GM19351 (cell line): Measurements from ENCODE around the gene AGBL5.

Source experiments
- ATAC-seq: cut with Tn5 transposase; IDR thresholded peaks from one replicate; pipeline ENCODE4 v1.9.1; 2021; ENCODE audit warnings: mild to moderate bottlenecking, moderate library complexity; ENCODE audit not compliant: unreplicated experiment

Gene AGBL5

GRCh38 chr2:27021253-27022049 is 30.0 kb upstream of the AGBL5 start:
- ATAC-seq = no peak

- ATAC-seq = no peak
These were observed 27.7 kb upstream of the AGBL5 start for GRCh38 chr2:27023740-27024139.

GRCh38 chr2:27024188-27024587 is 27.3 kb upstream of the AGBL5 start:
- ATAC-seq = no peak

- ATAC-seq = no peak
These were observed 26.7 kb upstream of the AGBL5 start for GRCh38 chr2:27024812-27025211.

DNA sequence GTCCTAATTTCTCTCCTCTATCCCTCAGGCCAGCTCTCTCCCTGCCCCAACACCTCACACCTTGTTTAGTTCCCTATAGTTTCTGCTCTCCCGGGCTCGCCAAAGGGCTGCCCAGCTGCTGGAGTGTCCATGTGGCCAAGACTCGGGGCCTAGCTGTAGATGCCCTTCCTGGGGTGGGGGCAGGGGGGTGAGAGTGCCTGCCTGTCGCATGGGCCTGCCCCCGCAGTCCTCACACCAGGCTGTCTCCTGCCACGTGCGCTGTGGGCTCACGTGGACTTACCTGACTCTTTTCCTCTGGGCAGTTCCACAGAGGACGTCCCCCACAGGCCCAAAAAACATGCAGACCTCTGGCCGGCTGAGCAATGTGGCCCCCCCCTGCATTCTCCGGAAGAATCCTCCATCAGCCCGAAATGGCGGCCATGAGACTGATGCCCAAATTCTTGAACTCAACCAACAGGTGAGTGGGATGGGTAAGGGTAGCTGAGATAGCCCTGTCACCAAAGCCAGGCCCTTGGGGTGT is 26.1 kb upstream of the AGBL5 start:
- ATAC-seq = no peak

DNA sequence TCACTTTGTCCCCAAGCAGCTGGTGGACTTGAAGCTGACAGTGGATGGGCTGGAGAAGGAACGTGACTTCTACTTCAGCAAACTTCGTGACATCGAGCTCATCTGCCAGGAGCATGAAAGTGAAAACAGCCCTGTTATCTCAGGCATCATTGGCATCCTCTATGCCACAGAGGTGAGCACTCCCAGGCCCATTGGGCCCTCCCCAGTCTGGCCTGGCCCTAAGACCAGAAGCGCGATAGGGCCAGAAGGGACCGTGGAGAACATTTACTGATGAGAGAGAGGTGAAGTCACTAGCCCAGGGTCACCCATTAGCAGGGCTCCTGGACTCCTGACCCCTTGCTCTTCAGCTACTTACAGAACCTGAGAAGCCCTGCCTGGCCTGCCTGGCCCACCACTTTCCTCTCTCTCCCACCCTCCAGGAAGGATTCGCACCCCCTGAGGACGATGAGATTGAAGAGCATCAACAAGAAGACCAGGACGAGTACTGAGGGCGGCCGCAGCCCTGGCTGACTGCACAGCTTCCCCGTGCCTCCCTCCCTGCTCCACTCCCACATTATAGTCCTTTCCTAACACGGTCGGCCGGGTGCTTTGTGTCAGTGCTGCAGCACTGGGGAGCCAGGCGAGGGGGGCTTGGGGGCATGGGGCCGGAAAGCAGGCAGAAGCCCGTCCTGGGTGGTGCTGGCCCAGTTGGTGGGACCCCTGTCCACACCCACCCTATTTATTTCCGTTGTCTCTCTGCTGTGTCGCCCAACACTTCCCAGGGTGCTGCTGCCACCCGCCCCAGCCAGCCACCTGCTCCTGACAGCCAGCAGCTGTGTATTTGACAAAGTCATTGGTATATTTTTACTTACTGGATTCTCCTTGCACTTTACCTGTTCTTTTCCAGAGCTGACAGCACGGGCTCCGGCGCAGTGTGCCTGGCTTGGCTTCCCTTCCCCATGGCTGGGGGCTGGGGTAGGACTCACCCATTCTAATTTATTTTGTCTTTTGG is 25.3 kb upstream of the AGBL5 start:
- ATAC-seq = no peak

- ATAC-seq = no peak
These were observed 24.2 kb upstream of the AGBL5 start for GRCh38 chr2:27027211-27027651.

- ATAC-seq = no peak
These were observed 22.4 kb upstream of the AGBL5 start for GRCh38 chr2:27029051-27029450.

- ATAC-seq = peak; percentile 90
These were observed 18.8 kb upstream of the AGBL5 start, which contains the start of gene TMEM214 for GRCh38 chr2:27032495-27033252. TMEM214 (plus strand) TSS chr2:27032965; CDS start chr2:27033016, 51 bp downstream.

DNA sequence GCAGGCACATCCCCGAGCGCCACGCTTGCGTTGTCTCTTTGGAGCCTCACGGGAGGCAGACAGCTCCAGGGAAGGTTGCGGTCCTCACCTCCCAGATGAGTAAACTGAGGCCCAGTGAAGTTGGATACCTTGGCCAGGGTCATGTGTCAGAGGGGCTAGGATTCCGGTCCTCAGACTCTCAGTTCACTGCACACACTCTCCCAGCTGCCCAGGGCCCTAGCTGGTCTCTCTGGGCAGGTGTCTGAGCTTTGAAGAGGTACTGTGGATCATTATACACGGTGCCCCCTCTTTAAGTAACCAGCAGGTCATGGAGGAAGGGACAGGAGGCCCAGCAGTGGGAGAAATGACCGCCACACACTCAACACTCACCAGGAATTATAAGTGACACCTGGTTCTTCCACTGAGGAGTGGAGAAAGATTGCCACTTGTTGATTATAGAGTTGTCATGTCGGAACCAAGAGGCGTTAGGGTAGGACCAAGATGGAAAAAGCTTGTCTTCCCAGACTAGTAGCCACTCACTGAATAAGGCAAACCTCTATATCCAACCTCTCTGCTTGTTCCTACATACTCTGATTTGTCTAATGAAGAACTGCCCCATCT is 18.1 kb upstream of the AGBL5 start:
- no peak for ATAC-seq

- ATAC-seq = no peak
These were observed 13.5 kb upstream of the AGBL5 start for GRCh38 chr2:27038012-27038411.

DNA sequence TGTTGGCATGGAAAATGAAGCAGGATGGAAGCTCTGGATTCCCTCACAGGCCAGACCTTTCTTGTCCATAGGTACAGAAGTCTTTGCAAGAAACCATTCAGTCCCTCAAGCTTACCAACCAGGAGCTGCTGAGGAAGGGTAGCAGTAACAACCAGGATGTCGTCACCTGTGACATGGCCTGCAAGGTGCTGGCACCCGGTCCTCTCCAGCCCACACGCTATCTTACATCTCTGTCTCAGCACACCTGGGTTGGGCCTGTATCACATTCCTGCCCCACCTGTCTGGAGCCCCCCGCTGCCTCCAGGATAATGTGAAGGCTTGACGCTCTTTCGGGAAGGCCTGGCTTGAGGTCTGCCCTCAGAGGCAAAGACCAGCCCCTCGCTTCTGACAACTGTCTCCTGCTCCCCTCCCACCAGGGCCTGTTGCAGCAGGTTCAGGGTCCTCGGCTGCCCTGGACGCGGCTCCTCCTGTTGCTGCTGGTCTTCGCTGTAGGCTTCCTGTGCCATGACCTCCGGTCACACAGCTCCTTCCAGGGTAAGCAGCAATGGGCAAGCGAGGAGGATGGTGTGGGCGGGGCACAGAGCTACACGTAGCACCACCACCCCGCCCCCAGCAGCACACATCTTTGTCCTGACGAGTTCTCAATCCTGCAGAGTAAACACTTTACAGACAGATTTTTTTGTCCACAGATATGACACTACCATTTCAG is 12.7 kb upstream of the AGBL5 start:
- no peak for ATAC-seq

DNA sequence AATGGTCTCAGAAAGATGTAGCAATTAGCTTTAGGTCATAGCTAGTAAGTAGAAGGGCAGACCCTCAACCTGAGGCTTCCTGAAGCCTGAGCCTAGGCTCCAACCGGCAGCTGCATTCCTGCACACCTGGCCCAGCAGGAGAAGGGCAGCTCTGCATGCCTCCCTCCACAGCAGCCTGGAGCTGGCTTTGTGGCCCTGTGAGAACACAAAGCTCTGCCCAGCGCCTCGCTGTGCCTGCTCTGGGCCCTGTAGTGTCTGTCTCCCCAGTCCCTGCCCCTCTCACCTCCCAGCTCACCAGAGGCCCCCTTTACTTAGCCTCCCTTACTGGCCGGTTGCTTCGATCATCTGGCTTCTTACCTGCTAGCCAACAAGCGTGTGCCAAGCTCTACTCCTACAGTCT is 12.0 kb upstream of the AGBL5 start:
- no peak for ATAC-seq

GRCh38 chr2:27039871-27040270 is 11.6 kb upstream of the AGBL5 start:
- no peak for ATAC-seq

- no peak for ATAC-seq
These were observed 11.2 kb upstream of the AGBL5 start for GRCh38 chr2:27040282-27040681.

GRCh38 chr2:27041752-27042151 is 9.7 kb upstream of the AGBL5 start:
- ATAC-seq = peak; percentile 28

DNA sequence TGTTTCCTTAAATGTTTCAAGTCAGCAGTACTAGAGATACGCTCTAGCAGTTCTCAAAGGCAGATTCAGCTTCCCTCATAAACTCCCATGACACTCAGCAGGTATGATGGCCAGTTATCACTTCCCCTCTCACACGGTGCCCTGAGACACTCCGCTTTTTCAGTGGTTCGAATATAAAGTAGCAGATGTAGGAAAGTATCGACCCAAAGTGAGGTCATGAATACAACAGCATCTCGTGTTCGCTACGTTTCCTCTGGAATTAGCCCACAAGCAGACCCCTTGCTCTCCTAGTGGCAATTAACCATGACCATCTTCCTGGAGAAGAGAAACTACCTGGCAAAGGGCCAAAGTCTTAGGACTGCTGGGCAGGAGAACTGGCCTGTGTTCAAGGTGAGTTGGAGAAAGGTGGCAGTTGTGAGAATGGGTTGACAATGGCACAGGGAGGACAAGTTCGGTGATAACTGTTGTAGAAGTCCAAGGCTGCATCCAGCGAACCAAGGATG is 9.3 kb upstream of the AGBL5 start:
- ATAC-seq = peak; percentile 84

GRCh38 chr2:27042985-27043634 is 8.4 kb upstream of the AGBL5 start:
- no peak for ATAC-seq
